AG04450 (cell line): ENCODE measurements around the gene WDFY2. TPM values are rescaled to one million over a fixed set of nuclear protein-coding genes. Genes with fewer than 3 reads are reported as not detected.
"Not testable (repeated sequence)": the region's sequence is repeated elsewhere in the genome, so short reads cannot be mapped to it uniquely, and the experiment has no call there.

Source experiments
- CTCF ChIA-PET: fragments of 300-600, 350-600 bp; formaldehyde crosslinking; extraction: SDS; loops from one replicate; lab custom pipeline; 2022; ENCODE audit warnings: antibody characterized with exemption, inconsistent platforms; lab: Charles Lee
- POLR2A ChIA-PET: fragments of 350-600 bp; formaldehyde crosslinking; extraction: SDS; loops from one replicate; lab custom pipeline; 2021; ENCODE audit warnings: antibody characterized with exemption, inconsistent platforms; lab: Yijun Ruan, JAX
- DNase-seq: peaks from one replicate; pipeline ENCODE4 v3.0.0-alpha.2; 2011; ENCODE audit warnings: low read depth, low spot score
- H3K27ac ChIP-seq: one replicate; pipeline ENCODE4 v1.5.1; 2012; ENCODE audit warnings: low read depth, low read length, control low read depth
- H3K27me3 ChIP-seq: one replicate; pipeline ENCODE4 v1.6.0; 2012; ENCODE audit warnings: low read length; ENCODE audit not compliant: control insufficient read depth, insufficient read depth
- H3K4me3 ChIP-seq: 2 replicates; pipeline ENCODE4 v1.5.1; 2011; ENCODE audit warnings: mild to moderate bottlenecking, low read depth, low read length, control low read depth
- H3K9me3 ChIP-seq: 2 replicates; pipeline ENCODE4 v1.5.1; 2012; ENCODE audit warnings: low read length; ENCODE audit not compliant: control insufficient read depth, insufficient read depth
- CTCF ChIP-seq: IDR thresholded peaks from 2 replicates; pipeline ENCODE4 v1.5.1; 2011; ENCODE audit warnings: low read depth, low read length, control low read depth, inconsistent platforms
- polyA plus RNA-seq: library from polyadenylated mRNA; depleted of rRNA; stranded (reverse); fragments of >200 nt; gene quantifications from 2 replicates; pipeline ENCODE4 v1.2.3, GENCODE V29; 2011

The WDFY2 gene
- polyA plus RNA-seq, 1 experiment = 6.3 TPM

GRCh38 chr13:51647067-51647466 lies 62.8 kb downstream of the WDFY2 start:
- ChIA-PET POLR2A (interaction anchor here (0.6 kb wide), 1 partner anchor 118 kb away, joined by 9 read pairs; no protein-coding TSS in a partner anchor), CTCF (interaction anchor here (1.3 kb wide), 1 partner anchor 37 kb away, joined by 3 read pairs; no protein-coding TSS in a partner anchor)
- H3K27ac ChIP-seq = no peak overlapping the region

GRCh38 chr13:51652193-51652592 lies 67.9 kb downstream of the WDFY2 start:
- H3K27me3 ChIP-seq, H3K9me3 ChIP-seq, POLR2A ChIA-PET, H3K4me3 ChIP-seq, H3K27ac ChIP-seq, CTCF ChIA-PET, DNase-seq: not testable (repeated sequence)

More at GRCh38 chr13:51647067-51647466, 62.8 kb downstream of the WDFY2 start:
- H3K4me3 ChIP-seq = no peak overlapping the region
- DNase-seq = no peak
- TF ChIP-seq CTCF = no peak
- no peaks in the 10 kb centered on the region for H3K27me3 ChIP-seq
- no peaks in the 10 kb centered on the region for H3K9me3 ChIP-seq

- no peak for TF ChIP-seq CTCF
- DNase-seq = no peak
- Histone ChIP-seq H3K27ac (no peak overlapping the region), H3K9me3 (no peaks in the 10 kb centered on the region), H3K27me3 (no peaks in the 10 kb centered on the region), H3K4me3 (no peak overlapping the region)
- ChIA-PET POLR2A (no interaction called here), CTCF (no interaction called here)
Observed at GRCh38 chr13:51659276-51660127, 75.2 kb downstream of the WDFY2 start.

- CTCF ChIA-PET = no interaction called here
- H3K27me3 ChIP-seq = no peaks in the 10 kb centered on the region
- no peak overlapping the region for H3K4me3 ChIP-seq
- H3K27ac ChIP-seq = no peak overlapping the region
- no peak for TF ChIP-seq CTCF
- DNase-seq = no peak
- POLR2A ChIA-PET = no interaction called here
- no peaks in the 10 kb centered on the region for H3K9me3 ChIP-seq
Observed at GRCh38 chr13:51660813-51661212, 76.6 kb downstream of the WDFY2 start.

- H3K27ac ChIP-seq = no peak overlapping the region
- DNase-seq = no peak
- TF ChIP-seq CTCF = no peak
- CTCF ChIA-PET = interaction anchor here (1.1 to 1.5 kb wide), 3 partner anchors 19 to 151 kb away, joined by 3 to 4 read pairs (median 3); no protein-coding TSS in a partner anchor
- POLR2A ChIA-PET = no interaction called here
- H3K27me3 ChIP-seq = no peaks in the 10 kb centered on the region
- H3K9me3 ChIP-seq = no peaks in the 10 kb centered on the region
- no peak overlapping the region for H3K4me3 ChIP-seq
Observed at GRCh38 chr13:51663973-51664957, 80.0 kb downstream of the WDFY2 start.
